Measurements from ENCODE around the gene KAT8.
"Not testable (repeated sequence)": the region's sequence is repeated elsewhere in the genome, so short reads cannot be mapped to it uniquely, and the experiment has no call there.

KAT8 gene

GRCh38 chr16:31149894-31150890, 32.7 kb downstream of the KAT8 start, which contains the start of gene PRSS36:
TSS of gene PRSS36 (minus strand) at chr16:31150066. CDS start at chr16:31150035, 31 bp downstream.
- Histone ChIP-seq H3K27ac (no peak within 1 kb of the TSS), H3K4me1 (ENCODE audit: control insufficient read depth in 1 of 2, insufficient read depth in 1 of 2, low read depth in 1 of 2, low read length in 1 of 2) (peaks cover 0 to 4% of the 10 kb centered on the region in 2 experiments), H3K4me3 (ENCODE audit: low read depth in 1 of 2, low read length in 1 of 2) (no peak within 1 kb of the TSS), H3K36me3 (no peaks in the 10 kb centered on the region), H3K9me3 (no peaks in the 10 kb centered on the region), H3K27me3 (peaks cover 12% of the 10 kb centered on the region)
- no peak for TF ChIP-seq CTCF (IDR thresholded peaks at IDR 0.05)

- not testable (repeated sequence) for H3K4me3 ChIP-seq (ENCODE audit: low read depth in 1 of 2, low read length in 1 of 2); H3K27ac ChIP-seq; H3K36me3 ChIP-seq; H3K4me1 ChIP-seq (ENCODE audit: control insufficient read depth in 1 of 2, insufficient read depth in 1 of 2, low read depth in 1 of 2, low read length in 1 of 2); H3K9me3 ChIP-seq
- H3K27me3 ChIP-seq, result peaks cover 12% of the 10 kb centered on the region
These were observed 33.5 kb downstream of the KAT8 start for GRCh38 chr16:31150976-31151375.

GRCh38 chr16:31157136-31157535, 39.7 kb downstream of the KAT8 start:
- H3K4me3 ChIP-seq (ENCODE audit: low read depth in 1 of 2, low read length in 1 of 2), result no peak overlapping the region
- peak overlapping the region; percentile 25 for H3K27ac ChIP-seq
- H3K27me3 ChIP-seq, result no peaks in the 10 kb centered on the region
- no peak for TF ChIP-seq CTCF (IDR thresholded peaks at IDR 0.05)
- H3K9me3 ChIP-seq, result no peaks in the 10 kb centered on the region
- no peaks in the 10 kb centered on the region for H3K36me3 ChIP-seq
- peaks cover 5 to 6% of the 10 kb centered on the region in 2 experiments for H3K4me1 ChIP-seq (ENCODE audit: control insufficient read depth in 1 of 2, insufficient read depth in 1 of 2, low read depth in 1 of 2, low read length in 1 of 2)

GRCh38 chr16:31167315-31167714, 49.9 kb downstream of the KAT8 start:
- no peak for TF ChIP-seq CTCF (IDR thresholded peaks at IDR 0.05)
- Histone ChIP-seq H3K4me3 (ENCODE audit: low read depth in 1 of 2, low read length in 1 of 2) (no peak overlapping the region), H3K9me3 (no peaks in the 10 kb centered on the region), H3K27me3 (no peaks in the 10 kb centered on the region), H3K36me3 (no peaks in the 10 kb centered on the region), H3K4me1 (ENCODE audit: control insufficient read depth in 1 of 2, insufficient read depth in 1 of 2, low read depth in 1 of 2, low read length in 1 of 2) (peaks cover 4 to 10% of the 10 kb centered on the region in 2 experiments), H3K27ac (no peak overlapping the region)

- TF ChIP-seq CTCF (IDR thresholded peaks at IDR 0.05), result no peak
- H3K4me3 ChIP-seq (ENCODE audit: low read depth in 1 of 2, low read length in 1 of 2), result no peak overlapping the region
- no peak overlapping the region for H3K27ac ChIP-seq
- H3K27me3 ChIP-seq, result no peaks in the 10 kb centered on the region
- H3K9me3 ChIP-seq, result no peaks in the 10 kb centered on the region
- peaks cover 4 to 10% of the 10 kb centered on the region in 2 experiments for H3K4me1 ChIP-seq (ENCODE audit: control insufficient read depth in 1 of 2, insufficient read depth in 1 of 2, low read depth in 1 of 2, low read length in 1 of 2)
- no peaks in the 10 kb centered on the region for H3K36me3 ChIP-seq
These were observed 51.4 kb downstream of the KAT8 start for GRCh38 chr16:31168848-31169247.

- H3K36me3 ChIP-seq; H3K4me3 ChIP-seq (ENCODE audit: low read depth in 1 of 2, low read length in 1 of 2); H3K27ac ChIP-seq; H3K27me3 ChIP-seq; H3K9me3 ChIP-seq; H3K4me1 ChIP-seq (ENCODE audit: control insufficient read depth in 1 of 2, insufficient read depth in 1 of 2, low read depth in 1 of 2, low read length in 1 of 2): not testable (repeated sequence)
These were observed 52.6 kb downstream of the KAT8 start for GRCh38 chr16:31170048-31170447.
